ENCODE data around the gene PHACTR3.

DNA sequence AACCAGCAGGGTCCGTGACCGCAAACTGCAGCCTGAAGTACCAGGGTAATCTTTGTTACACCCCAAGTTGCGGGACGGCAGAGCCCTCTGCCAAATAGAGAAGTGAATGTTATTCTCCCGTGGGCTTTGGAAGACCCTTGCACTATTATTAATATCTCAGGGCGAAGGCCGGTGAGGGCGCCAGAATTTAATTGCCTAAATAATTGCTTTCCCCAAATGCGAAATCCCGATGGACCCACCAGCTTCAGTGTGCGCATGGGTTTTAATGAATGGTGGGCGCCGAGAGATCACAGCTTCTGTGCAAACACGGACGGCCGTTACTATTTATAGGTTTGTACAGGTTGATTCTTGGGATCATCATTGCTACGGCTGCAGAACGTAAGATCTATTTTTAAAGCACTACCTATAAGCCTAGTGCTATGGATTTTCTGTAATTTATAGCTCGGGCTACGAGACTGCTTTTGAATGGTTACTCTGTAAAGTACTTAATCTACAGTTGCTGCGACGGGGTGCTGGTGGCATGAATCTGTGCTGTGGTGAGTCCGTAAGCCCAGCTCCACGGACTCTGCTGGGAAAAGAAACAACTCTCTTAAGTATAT, 15.2 kb upstream of the PHACTR3 start:
- TF ChIP-seq, protein P1, sequence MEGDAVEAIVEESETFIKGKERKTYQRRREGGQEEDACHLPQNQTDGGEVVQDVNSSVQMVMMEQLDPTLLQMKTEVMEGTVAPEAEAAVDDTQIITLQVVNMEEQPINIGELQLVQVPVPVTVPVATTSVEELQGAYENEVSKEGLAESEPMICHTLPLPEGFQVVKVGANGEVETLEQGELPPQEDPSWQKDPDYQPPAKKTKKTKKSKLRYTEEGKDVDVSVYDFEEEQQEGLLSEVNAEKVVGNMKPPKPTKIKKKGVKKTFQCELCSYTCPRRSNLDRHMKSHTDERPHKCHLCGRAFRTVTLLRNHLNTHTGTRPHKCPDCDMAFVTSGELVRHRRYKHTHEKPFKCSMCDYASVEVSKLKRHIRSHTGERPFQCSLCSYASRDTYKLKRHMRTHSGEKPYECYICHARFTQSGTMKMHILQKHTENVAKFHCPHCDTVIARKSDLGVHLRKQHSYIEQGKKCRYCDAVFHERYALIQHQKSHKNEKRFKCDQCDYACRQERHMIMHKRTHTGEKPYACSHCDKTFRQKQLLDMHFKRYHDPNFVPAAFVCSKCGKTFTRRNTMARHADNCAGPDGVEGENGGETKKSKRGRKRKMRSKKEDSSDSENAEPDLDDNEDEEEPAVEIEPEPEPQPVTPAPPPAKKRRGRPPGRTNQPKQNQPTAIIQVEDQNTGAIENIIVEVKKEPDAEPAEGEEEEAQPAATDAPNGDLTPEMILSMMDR (IDR thresholded peaks at IDR 0.05; ENCODE audit: low read length), result no peak
- TF ChIP-seq EZH2 (optimal IDR thresholded peaks at IDR 0.05; ENCODE audit: low read depth, low read length), result no peak
- no peak for TF ChIP-seq EZH2phosphoT487 (IDR thresholded peaks at IDR 0.05; ENCODE audit: low read length)

Data from MM.1S (cell line).